ENCODE measurements around the gene PRTFDC1.

GRCh38 chr10:24900888-24901685 is 51.3 kb downstream of the PRTFDC1 start:
- TF ChIP-seq, protein P1, sequence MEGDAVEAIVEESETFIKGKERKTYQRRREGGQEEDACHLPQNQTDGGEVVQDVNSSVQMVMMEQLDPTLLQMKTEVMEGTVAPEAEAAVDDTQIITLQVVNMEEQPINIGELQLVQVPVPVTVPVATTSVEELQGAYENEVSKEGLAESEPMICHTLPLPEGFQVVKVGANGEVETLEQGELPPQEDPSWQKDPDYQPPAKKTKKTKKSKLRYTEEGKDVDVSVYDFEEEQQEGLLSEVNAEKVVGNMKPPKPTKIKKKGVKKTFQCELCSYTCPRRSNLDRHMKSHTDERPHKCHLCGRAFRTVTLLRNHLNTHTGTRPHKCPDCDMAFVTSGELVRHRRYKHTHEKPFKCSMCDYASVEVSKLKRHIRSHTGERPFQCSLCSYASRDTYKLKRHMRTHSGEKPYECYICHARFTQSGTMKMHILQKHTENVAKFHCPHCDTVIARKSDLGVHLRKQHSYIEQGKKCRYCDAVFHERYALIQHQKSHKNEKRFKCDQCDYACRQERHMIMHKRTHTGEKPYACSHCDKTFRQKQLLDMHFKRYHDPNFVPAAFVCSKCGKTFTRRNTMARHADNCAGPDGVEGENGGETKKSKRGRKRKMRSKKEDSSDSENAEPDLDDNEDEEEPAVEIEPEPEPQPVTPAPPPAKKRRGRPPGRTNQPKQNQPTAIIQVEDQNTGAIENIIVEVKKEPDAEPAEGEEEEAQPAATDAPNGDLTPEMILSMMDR (IDR thresholded peaks at IDR 0.05), result no peak
- no peak for TF ChIP-seq POLR2A (IDR thresholded peaks at IDR 0.05)

Data from heart left ventricle (tissue), 13 donors.